GM23248 (cell line): Measurements from ENCODE around the gene LRMDA. TPM values are rescaled to one million over a fixed set of nuclear protein-coding genes. Genes with fewer than 3 reads are reported as not detected.

Source experiments
- DNase-seq: peaks from one replicate; pipeline ENCODE4 v3.0.0-alpha.2; 2015
- H2AFZ ChIP-seq: fragments of 200-600 bp; sonication (generic); 2 replicates; pipeline ENCODE4 v1.6.1; 2016; ENCODE audit warnings: antibody characterized with exemption
- H3F3A ChIP-seq: fragments of 200-600 bp; sonication (generic); 2 replicates; pipeline ENCODE4 v1.6.1; 2016; ENCODE audit warnings: mild to moderate bottlenecking, antibody characterized with exemption, mixed run types; ENCODE audit not compliant: insufficient read depth
- H3K27ac ChIP-seq: fragments of 200-600 bp; sonication (generic); 2 replicates; pipeline ENCODE4 v1.5.1; 2016; ENCODE audit warnings: mild to moderate bottlenecking
- H3K27me3 ChIP-seq: fragments of 200-600 bp; sonication (generic); replicated peaks from 2 replicates; pipeline ENCODE4 v1.6.1; 2016; ENCODE audit warnings: mild to moderate bottlenecking; ENCODE audit not compliant: insufficient read depth
- H3K36me3 ChIP-seq: fragments of 200-600 bp; sonication (generic); 2 replicates; pipeline ENCODE4 v1.6.1; 2016; ENCODE audit warnings: low read depth, mild to moderate bottlenecking
- H3K4me1 ChIP-seq: fragments of 200-600 bp; sonication (generic); 2 replicates; pipeline ENCODE4 v1.6.1; 2016; ENCODE audit warnings: mild to moderate bottlenecking; ENCODE audit not compliant: insufficient read depth
- H3K4me2 ChIP-seq: fragments of 200-600 bp; sonication (generic); one replicate; pipeline ENCODE4 v1.6.1; 2016; ENCODE audit warnings: mild to moderate bottlenecking; ENCODE audit not compliant: unreplicated experiment
- H3K4me3 ChIP-seq: fragments of 200-600 bp; sonication (generic); 2 replicates; pipeline ENCODE4 v1.5.1; 2016; ENCODE audit warnings: mild to moderate bottlenecking
- H3K79me2 ChIP-seq: fragments of 200-600 bp; sonication (generic); 2 replicates; pipeline ENCODE4 v1.6.1; 2016; ENCODE audit warnings: mild to moderate bottlenecking; ENCODE audit not compliant: insufficient read depth
- H3K9ac ChIP-seq: fragments of 200-600 bp; sonication (generic); 2 replicates; pipeline ENCODE4 v1.6.1; 2016; ENCODE audit warnings: mild to moderate bottlenecking
- H3K9me2 ChIP-seq: fragments of 200-600 bp; sonication (generic); 2 replicates; pipeline ENCODE4 v1.6.1; 2016; ENCODE audit warnings: mixed run types, mild to moderate bottlenecking, moderate library complexity; ENCODE audit not compliant: insufficient read depth
- H3K9me3 ChIP-seq: fragments of 200-600 bp; sonication (generic); one replicate; pipeline ENCODE4 v1.6.1; 2017; ENCODE audit warnings: low read depth
- H4K20me1 ChIP-seq: fragments of 200-600 bp; sonication (generic); 2 replicates; pipeline ENCODE4 v1.6.0; 2016; ENCODE audit not compliant: insufficient read depth
- EZH2 ChIP-seq: fragments of 200-600 bp; sonication (generic); IDR thresholded peaks from 2 replicates; pipeline ENCODE4 v1.6.1; 2018; ENCODE audit warnings: antibody characterized with exemption, mild to moderate bottlenecking; ENCODE audit not compliant: insufficient read depth, poor library complexity, severe bottlenecking
- EZH2phosphoT487 ChIP-seq: fragments of 200-600 bp; sonication (generic); IDR thresholded peaks from 2 replicates; pipeline ENCODE4 v1.6.1; 2018; ENCODE audit warnings: antibody characterized with exemption, moderate library complexity, mild to moderate bottlenecking, low read depth; ENCODE audit not compliant: insufficient read depth
- WGBS, 2 experiments: methylation state at CpG; one replicate each; pipeline ENCODE4 v1.1.6; 2015 to 2017; ENCODE audit warnings: low lambda C conversion rate in 2 of 2, low coverage in 1 of 2; ENCODE audit errors: missing lambda C conversion rate in 2 of 2; 5-methylcytosine and 5-hydroxymethylcytosine counted together
- in situ Hi-C: fragments of 300-500 bp; cut with MboI; formaldehyde crosslinking; loops from 2 replicates; pipeline ENCODE4 v1.15.0; 2020
- polyA plus RNA-seq: library from polyadenylated mRNA; unstranded; fragments of >200 nt; fragmentation: Nextera tagmentation; extraction: Ambion mirVana; gene quantifications from 2 replicates; pipeline ENCODE4 v1.2.1, GENCODE V29; 2016
- total RNA-seq: library from RNA; depleted of rRNA; stranded (reverse); fragments of >200 nt; shearing (Covaris generic); gene quantifications from 2 replicates; pipeline ENCODE4 v1.2.3, GENCODE V29; 2014

Gene LRMDA
- total and polyA plus RNA-seq, 2 experiments from 2014 or later: 2.6 TPM; not detected in 1

GRCh38 chr10:75685187-75685586, 253.8 kb downstream of the LRMDA start:
- H4K20me1 ChIP-seq: no peaks in the 10 kb centered on the region
- in situ Hi-C loops: no loop called here

GRCh38 chr10:75688506-75689300, 257.3 kb downstream of the LRMDA start:
- TF ChIP-seq EZH2 (no peak), EZH2phosphoT487 (no peak)
- Histone ChIP-seq H3K4me2 (no peak overlapping the region), H3K36me3 (no peaks in the 10 kb centered on the region), H3K79me2 (no peaks in the 10 kb centered on the region), H3K9ac (no peak overlapping the region), H3K9me3 (no peaks in the 10 kb centered on the region), H3K4me3 (no peak overlapping the region), H4K20me1 (no peaks in the 10 kb centered on the region), H3K27me3 (peaks cover 9% of the 10 kb centered on the region; the same call in 1 of the 2 replicates), H3K9me2 (no peaks in the 10 kb centered on the region), H3F3A (no peaks in the 10 kb centered on the region), H2AFZ (no peak overlapping the region), H3K27ac (no peak overlapping the region), H3K4me1 (no peaks in the 10 kb centered on the region)
- no peak for DNase-seq
- WGBS, 2 experiments: 80 to 85% methylated on average over 5 of the region's 5 CpGs
- in situ Hi-C loops: no loop called here

More at GRCh38 chr10:75685187-75685586, 253.8 kb downstream of the LRMDA start:
- 13 to 22% methylated on average over 1 of the region's 1 CpG for WGBS, 2 experiments
- Histone ChIP-seq H3K4me2 (no peak overlapping the region), H2AFZ (no peak overlapping the region), H3K79me2 (no peaks in the 10 kb centered on the region), H3K36me3 (no peaks in the 10 kb centered on the region), H3K4me3 (no peak overlapping the region), H3K27ac (no peak overlapping the region), H3K9me2 (no peaks in the 10 kb centered on the region), H3F3A (no peaks in the 10 kb centered on the region), H3K27me3 (0 out of 2 replicates have a peak, but pooled peaks cover 6% of the 10 kb centered on the region), H3K9me3 (no peaks in the 10 kb centered on the region), H3K4me1 (no peaks in the 10 kb centered on the region), H3K9ac (no peak overlapping the region)
- DNase-seq: no peak
- TF ChIP-seq EZH2 (no peak), EZH2phosphoT487 (no peak)

GRCh38 chr10:75693489-75693888, 262.1 kb downstream of the LRMDA start:
- Histone ChIP-seq H3K4me3 (no peak overlapping the region), H3K79me2 (no peaks in the 10 kb centered on the region), H3K27ac (no peak overlapping the region), H3K9me3 (no peaks in the 10 kb centered on the region), H3K9ac (no peak overlapping the region), H3K4me1 (no peaks in the 10 kb centered on the region), H3K27me3 (peaks cover 5% of the 10 kb centered on the region; the same call in 1 of the 2 replicates), H4K20me1 (no peaks in the 10 kb centered on the region), H2AFZ (no peak overlapping the region), H3K9me2 (no peaks in the 10 kb centered on the region), H3K36me3 (no peaks in the 10 kb centered on the region), H3K4me2 (no peak overlapping the region), H3F3A (no peaks in the 10 kb centered on the region)
- no peak for TF ChIP-seq EZH2
- no peak for TF ChIP-seq EZH2phosphoT487
- no peak for DNase-seq
- 68 to 69% methylated on average over 6 of the region's 6 CpGs for WGBS, 2 experiments
- in situ Hi-C loops: no loop called here

- H4K20me1 ChIP-seq: no peaks in the 10 kb centered on the region
- H3K27ac ChIP-seq: no peak overlapping the region
- WGBS, 2 experiments: 89 to 90% methylated on average over 3 of the region's 3 CpGs
- H3K27me3 ChIP-seq: peaks cover 5% of the 10 kb centered on the region; the same call in 1 of the 2 replicates
- H3K36me3 ChIP-seq: no peaks in the 10 kb centered on the region
- TF ChIP-seq EZH2phosphoT487 (no peak), EZH2 (no peak)
- no peaks in the 10 kb centered on the region for H3K9me2 ChIP-seq
- DNase-seq: no peak
- no peak overlapping the region for H3K9ac ChIP-seq
- H3K4me1 ChIP-seq: no peaks in the 10 kb centered on the region
- in situ Hi-C loops: no loop called here
- H3K9me3 ChIP-seq: no peaks in the 10 kb centered on the region
- H3F3A ChIP-seq: no peaks in the 10 kb centered on the region
- H3K4me2 ChIP-seq: no peak overlapping the region
- H3K4me3 ChIP-seq: no peak overlapping the region
- no peaks in the 10 kb centered on the region for H3K79me2 ChIP-seq
- H2AFZ ChIP-seq: no peak overlapping the region
Measured at GRCh38 chr10:75694269-75694668, 262.8 kb downstream of the LRMDA start.
